Bronchial epithelial cell (primary cell): ENCODE results near the gene COX5A. TPM values are rescaled to one million over a fixed set of nuclear protein-coding genes. Genes with fewer than 3 reads are reported as not detected.
"Not testable (repeated sequence)": the region's sequence is repeated elsewhere in the genome, so short reads cannot be mapped to it uniquely, and the experiment has no call there.

Experiments used
- DNase-seq: peaks from one replicate; pipeline ENCODE4 v3.0.0-alpha.2; 2010; ENCODE audit warnings: low read depth
- FAIRE-seq: peaks from 2 replicates; lab custom pipeline; 2011; peaks lifted over from hg19 to GRCh38; lab: Jason Lieb, UNC
- H3K27me3 ChIP-seq: 2 replicates; pipeline ENCODE4 v1.5.1; 2011; ENCODE audit warnings: low read length; ENCODE audit not compliant: control insufficient read depth, insufficient read depth
- H3K36me3 ChIP-seq: 2 replicates; pipeline ENCODE4 v1.5.1; 2011; ENCODE audit warnings: low read length; ENCODE audit not compliant: control insufficient read depth, insufficient read depth
- H3K4me3 ChIP-seq: 2 replicates; pipeline ENCODE4 v1.5.1; 2011; ENCODE audit warnings: mild to moderate bottlenecking, low read depth, low read length, control low read depth
- CTCF ChIP-seq: IDR thresholded peaks from 2 replicates; pipeline ENCODE4 v1.5.1; 2011; ENCODE audit warnings: mild to moderate bottlenecking, moderate library complexity, low read length, control low read depth, inconsistent platforms; ENCODE audit not compliant: insufficient read depth, severe bottlenecking
- total RNA-seq: library from RNA; depleted of rRNA; stranded (reverse); fragments of >200 nt; gene quantifications from 2 replicates; pipeline ENCODE4 v1.2.1, GENCODE V29; 2014

The COX5A gene
- total RNA-seq, 1 donor from 2014 or later = 66.6 TPM

GRCh38 chr15:74933573-74933972 lies 4.3 kb downstream of the COX5A start:
- Histone ChIP-seq H3K36me3 (peaks cover 3% of the 10 kb centered on the region), H3K4me3 (no peak overlapping the region), H3K27me3 (no peaks in the 10 kb centered on the region)
- DNase-seq (no peak), FAIRE-seq (no peak)
- no peak for TF ChIP-seq CTCF

GRCh38 chr15:74928771-74929198 lies 9.1 kb downstream of the COX5A start:
- no peak for FAIRE-seq
- Histone ChIP-seq H3K27me3 (no peaks in the 10 kb centered on the region), H3K36me3 (peaks cover 4% of the 10 kb centered on the region), H3K4me3 (no peak overlapping the region)
- no peak for DNase-seq
- TF ChIP-seq CTCF = no peak

- FAIRE-seq (no peak), DNase-seq (no peak)
- H3K4me3 ChIP-seq = no peak overlapping the region
- H3K27me3 ChIP-seq = no peaks in the 10 kb centered on the region
- peaks cover 8% of the 10 kb centered on the region for H3K36me3 ChIP-seq
- no peak for TF ChIP-seq CTCF
These were observed 13.3 kb downstream of the COX5A start for GRCh38 chr15:74924525-74924924.

GRCh38 chr15:74920456-74920855 lies 17.4 kb downstream of the COX5A start:
- peaks cover 10% of the 10 kb centered on the region for H3K36me3 ChIP-seq

GRCh38 chr15:74917676-74918075 lies 20.2 kb downstream of the COX5A start:
- no peak for DNase-seq
- no peak for TF ChIP-seq CTCF
- Histone ChIP-seq H3K36me3 (peaks cover 9% of the 10 kb centered on the region), H3K4me3 (no peak overlapping the region), H3K27me3 (no peaks in the 10 kb centered on the region)
- FAIRE-seq = no peak

More at GRCh38 chr15:74920456-74920855, 17.4 kb downstream of the COX5A start:
- Histone ChIP-seq H3K27me3 (no peaks in the 10 kb centered on the region), H3K4me3 (no peak overlapping the region)
- DNase-seq = no peak
- TF ChIP-seq CTCF = no peak
- FAIRE-seq = no peak

- DNase-seq, H3K27me3 ChIP-seq, H3K4me3 ChIP-seq, H3K36me3 ChIP-seq, FAIRE-seq: not testable (repeated sequence)
These were observed 24.1 kb downstream of the COX5A start for GRCh38 chr15:74913799-74914198.
